GM19467 (cell line): Measurements from ENCODE around the gene AKR1B1.

Experiments used
- ATAC-seq: cut with Tn5 transposase; IDR thresholded peaks from one replicate; pipeline ENCODE4 v1.9.1; 2021; ENCODE audit warnings: mild to moderate bottlenecking, moderate library complexity; ENCODE audit not compliant: unreplicated experiment

Gene AKR1B1

DNA sequence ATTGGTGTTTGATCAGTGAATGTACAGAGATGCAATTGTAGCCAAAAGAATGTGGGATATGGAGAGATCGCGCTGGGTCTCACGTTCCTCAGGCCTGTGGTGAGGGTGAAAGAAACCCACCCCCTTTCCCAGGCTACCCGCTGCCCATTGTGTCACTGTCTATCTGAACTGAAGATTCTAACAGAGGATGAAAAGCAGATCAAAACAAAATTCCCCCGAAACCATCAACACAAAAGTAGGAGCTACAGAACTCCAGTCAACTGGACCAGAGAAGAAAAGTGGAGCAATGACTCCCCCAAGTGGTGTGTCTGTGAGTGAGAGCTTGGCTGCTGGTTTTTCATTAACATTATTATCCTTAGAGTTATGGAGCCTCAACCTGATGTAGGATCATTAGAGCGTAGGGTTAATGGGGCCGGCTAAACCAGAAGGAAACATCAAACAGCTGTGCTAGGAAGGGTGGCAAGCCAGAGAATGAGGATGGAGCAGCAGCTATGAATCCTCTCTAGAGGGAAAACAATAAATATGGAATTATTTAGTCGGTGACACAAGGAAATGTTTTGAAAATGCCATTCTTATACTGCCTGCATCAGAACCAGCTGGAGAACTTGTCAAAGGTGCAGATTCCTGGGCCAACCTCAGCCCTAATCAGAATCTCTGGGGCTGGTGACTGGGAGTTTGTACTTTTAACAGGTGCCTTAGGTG, 38.3 kb downstream of the AKR1B1 start:
- ATAC-seq, result no peak

DNA sequence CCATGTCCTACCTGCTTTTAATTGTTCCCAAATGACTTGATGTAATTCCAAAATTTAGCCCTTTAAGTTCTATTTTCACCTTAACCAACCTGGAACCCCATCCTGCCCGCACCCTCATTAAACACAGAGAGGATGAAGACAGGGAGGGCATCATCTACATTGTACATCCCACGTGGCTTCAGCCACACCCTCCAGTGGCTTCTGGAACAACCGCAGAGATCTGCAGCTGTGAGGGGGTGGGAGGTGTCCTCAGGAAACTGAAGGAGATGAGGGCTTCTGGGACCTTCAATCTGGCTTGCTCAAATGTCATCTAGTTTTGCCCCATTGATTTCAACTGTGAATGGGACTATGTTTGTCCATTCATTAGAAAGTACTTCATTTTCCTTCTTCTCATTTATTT, 39.0 kb downstream of the AKR1B1 start:
- no peak for ATAC-seq

DNA sequence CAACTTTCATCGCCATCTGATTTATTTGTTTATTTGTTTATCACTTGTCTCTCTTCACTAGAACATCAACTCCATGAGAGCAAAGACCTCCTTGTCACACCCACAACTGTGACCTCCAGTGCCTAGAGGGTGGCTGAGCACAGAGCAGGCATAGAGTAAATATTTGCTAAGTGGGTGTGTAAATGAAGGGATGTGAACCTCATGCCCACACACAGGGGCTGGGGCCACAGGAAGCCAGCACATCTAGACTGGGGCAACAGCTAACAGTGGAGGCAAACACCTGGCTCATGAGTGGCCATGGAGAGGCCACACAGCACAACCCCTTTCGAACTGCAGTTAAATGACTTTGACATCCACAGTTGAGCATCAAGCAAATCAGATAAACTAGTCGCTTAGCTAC, 39.8 kb downstream of the AKR1B1 start:
- no peak for ATAC-seq

DNA sequence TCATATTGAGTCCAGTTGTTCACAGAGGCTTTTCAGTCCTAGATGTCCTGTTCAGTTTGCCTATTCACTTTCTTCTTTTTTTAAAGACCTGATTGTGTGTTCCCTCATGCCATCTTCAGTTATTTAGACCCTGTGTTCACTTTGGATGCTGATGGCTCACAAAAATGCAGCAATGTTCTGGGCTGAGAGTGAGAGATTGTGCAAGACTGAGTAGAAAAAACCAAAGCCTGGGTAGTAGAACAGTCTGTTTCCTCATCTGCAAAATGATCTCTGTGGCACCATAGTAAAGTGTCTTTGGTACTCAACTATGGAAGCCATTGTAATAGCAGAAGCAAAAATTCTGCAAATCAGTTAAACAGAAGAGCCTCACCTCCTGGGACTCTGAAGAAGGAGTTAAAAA, 43.2 kb downstream of the AKR1B1 start:
- ATAC-seq, result no peak

DNA sequence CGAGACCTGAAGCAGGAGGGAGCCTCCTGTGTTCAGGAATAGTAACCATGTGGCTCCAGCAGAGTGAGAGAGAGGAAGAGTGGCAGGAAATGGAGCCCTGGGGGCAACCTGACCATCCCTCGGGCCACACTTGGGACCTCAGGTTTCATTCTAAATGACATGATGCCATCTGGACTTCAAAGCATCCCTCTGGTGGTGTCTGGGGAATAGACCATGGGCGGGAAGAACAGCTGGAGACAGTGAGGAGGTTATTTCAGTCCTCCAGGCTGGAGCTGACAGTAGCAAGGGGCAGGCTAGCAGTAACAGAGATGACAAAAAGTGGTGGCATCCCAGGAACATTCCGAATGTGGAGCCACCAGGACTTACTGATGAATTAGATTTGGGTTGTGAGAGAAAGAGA, 44.8 kb downstream of the AKR1B1 start:
- no peak for ATAC-seq

DNA sequence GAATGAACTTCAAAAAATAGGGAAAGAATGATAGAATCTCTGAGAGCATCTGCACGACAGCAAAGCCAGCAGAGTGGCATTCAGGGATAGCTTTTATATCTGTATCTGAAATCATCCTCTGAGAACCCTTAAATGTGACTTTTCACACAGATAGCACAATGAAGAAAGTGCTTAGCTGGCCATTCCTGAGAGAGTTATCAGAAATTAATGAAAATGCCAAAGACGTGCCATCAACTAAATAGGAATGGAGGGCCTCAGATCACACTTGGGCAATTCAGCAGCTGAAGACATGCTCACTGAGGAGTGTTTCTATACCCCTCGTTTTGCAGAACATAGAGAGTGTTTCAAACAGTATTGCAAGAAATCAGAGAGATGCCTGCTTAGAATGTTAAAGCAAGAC, 51.6 kb downstream of the AKR1B1 start:
- no peak for ATAC-seq

DNA sequence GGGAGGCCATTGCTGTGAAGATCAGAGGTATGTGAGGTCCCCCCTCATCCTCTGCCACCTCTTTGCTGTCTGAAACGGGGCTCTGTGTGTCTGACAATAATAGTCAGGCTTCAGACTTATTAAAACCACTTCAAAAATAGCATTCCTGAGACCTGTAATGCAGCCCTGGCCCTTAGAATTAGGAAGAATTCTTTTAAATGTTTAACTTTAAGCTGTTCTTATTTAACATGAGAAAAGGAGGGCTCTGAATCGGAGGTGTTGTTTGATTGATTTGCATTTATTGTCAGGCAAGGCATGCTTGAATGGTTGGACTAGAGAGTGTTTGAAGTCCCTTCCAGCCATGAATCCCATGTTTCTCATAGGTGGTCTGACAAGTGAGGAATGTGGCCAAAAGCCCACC, 52.5 kb downstream of the AKR1B1 start:
- no peak for ATAC-seq

DNA sequence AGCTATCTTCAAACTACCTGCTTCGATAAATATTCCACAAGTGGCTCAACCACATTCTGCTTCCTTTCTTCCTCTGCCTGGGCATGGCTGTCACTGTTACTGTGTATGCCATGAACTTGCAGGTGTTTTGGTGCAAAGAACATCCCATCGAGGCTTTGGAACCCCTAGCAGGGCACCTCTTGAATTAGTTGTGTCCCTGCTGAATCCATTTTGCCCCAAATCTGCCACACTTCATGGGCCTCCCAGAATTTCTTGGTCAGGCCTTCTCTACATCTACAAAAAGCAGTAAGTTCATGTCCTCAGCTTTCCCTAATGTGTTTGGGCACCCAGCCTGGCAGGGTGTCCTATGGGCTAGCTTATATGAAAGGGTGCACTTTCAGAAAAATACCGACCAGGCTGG, 53.6 kb downstream of the AKR1B1 start:
- ATAC-seq, result no peak

DNA sequence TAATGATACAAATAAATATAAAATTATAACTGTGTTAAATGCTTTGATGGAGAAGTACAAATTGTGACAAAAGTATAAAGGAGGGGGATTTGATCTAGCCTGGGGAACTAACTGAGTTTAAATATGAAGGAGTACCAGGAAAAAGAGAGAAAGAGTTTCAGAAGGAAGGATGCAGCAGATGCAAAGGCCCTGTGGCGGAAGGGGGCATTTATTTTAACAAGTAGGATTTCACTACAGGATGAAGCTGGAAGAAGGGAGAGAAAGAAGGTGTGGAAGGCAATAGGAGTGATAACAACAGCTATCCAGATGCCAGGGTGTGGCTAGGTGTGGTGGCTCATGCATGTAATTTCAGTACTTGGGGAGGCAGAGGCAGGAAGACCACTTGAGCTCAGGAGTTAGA, 55.8 kb downstream of the AKR1B1 start:
- no peak for ATAC-seq

DNA sequence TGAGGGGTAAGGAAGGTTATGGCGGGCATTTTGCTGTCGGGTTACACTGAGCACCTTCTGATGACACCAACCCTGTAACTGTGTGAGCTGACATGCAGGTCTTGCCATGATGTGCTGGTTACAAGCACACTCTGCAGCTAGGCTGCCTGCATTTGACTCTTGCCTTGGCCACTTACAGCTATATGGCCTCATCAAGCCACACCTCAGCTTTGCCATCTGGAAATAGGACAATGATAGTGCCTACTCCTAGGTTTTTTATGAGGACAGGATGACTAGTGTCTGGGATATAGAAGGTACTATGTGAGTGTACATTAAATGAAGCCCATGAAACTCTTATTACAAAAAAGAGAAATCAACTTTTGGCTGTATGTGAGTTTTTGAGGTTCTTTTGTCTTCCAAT, 58.0 kb downstream of the AKR1B1 start:
- ATAC-seq, result no peak

DNA sequence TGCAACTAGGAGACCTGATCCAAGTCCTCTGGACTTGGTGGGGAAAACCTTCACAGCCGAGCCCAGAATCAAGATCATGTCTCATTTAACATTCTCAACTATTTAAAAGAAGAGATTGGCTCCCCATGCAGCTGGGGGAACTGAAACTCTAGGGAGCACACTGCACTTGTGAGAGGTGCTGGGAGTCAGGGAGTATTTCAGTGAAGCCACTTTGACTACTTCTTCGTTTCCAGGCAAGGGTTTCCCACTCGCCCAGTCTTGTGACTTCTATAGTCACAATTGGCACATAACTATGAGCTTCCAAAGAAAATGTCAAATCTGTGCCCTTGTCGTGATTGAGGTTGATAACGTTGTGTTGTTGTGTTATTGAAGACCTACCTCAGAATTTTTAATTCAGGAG, 62.9 kb downstream of the AKR1B1 start:
- ATAC-seq, result no peak

DNA sequence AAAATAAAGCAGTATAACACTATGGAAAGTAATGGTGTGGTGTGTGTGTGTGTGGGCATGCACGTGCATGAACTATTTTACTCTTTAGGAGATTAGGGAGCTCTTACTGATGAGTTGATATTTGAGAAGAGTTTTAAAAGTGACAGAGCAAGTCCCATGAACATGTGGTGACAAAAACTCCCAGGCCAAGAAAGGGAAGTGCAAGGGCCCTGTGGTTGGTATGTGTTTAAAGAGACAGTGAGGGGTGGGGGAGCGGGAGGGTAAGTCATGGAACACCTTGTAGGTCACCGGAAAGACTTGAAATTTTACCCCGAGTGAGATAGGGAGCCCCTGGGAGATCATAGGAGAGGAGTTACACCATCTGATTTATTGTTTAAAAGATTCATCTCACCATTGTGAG, 63.3 kb downstream of the AKR1B1 start:
- ATAC-seq, result no peak

DNA sequence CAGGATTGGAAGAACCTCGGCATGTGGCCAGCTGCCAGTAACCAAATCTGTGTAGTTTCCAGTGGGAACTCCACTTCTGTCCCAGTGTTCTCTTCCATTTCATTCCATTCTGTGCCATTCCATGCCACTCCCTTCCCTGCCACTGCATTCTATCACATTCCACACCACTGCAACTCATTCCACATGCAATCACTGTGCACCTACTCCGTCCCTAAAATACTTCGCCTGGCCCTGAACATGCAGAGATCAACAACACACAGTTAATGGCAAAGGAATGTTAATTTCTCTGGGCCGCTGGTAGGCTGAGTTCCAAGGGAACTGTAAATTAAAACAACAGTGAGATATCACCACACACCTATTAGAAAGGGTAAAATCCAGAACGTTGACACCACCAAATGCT, 64.8 kb downstream of the AKR1B1 start:
- ATAC-seq, result no peak
